Stimulated activated CD8-positive, alpha-beta memory T cell treated with anti-CD3 and anti-CD28 coated beads, Interleukin-4, amount 100 ng/mL, for 4 hours (primary cell): ENCODE measurements around the gene DDX24.

Experiments used
- DNase-seq, 2 donors: peaks; one replicate each; pipeline ENCODE4 v3.0.0-alpha.2; 2020; ENCODE audit warnings: low read depth in 2 of 2, low spot score in 1 of 2

DDX24 gene

DNA sequence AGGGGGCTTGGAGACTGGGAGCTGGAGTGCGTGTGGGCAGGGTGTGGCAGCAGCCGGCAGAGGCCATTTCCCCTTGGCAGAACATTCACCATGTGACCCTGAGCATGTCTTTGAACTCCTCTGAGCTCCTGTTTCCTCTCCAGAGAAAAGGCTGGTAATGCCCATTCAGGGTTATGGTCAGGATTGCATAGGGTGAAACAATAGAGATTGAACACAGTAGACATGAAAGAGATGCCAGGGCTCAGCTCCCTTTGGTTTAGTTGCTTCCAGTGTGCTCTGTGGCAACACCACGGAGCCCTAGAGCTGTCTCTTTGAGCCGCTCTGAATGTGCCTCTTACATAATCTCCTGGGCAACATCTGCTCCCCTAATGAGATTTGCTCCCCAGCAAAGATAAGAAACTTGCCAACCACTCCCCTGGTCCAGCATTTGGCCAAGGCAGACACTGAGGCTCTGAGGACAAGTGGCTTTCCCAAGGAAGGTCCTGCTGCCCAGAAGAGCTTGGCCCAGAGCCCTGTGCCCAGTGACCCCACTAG lies 34.1 kb upstream of the DDX24 start:
- no peak for DNase-seq

DNA sequence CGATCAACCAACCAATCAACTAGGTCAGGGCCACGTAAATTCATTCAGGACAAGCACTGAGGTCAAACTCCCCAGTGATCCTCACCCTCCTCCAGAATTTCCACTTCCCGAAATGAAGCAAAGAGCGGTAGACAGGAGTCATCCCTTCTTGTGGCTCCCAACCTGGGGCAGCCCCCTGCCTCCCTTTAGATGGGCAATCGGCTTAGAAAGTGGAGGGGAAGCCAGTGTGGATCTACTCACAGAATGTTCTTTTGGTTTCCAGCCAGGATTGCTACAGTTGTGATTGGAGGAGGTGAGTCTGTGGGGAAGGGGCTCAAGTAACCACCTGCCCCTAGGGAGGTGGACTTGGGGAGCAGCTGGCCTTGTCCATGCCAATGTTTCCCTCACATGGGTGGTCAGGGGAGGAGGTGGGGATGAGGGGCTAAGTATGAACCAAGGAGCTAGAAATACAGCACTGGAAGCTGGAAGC lies 33.6 kb upstream of the DDX24 start:
- no peak for DNase-seq

DNA sequence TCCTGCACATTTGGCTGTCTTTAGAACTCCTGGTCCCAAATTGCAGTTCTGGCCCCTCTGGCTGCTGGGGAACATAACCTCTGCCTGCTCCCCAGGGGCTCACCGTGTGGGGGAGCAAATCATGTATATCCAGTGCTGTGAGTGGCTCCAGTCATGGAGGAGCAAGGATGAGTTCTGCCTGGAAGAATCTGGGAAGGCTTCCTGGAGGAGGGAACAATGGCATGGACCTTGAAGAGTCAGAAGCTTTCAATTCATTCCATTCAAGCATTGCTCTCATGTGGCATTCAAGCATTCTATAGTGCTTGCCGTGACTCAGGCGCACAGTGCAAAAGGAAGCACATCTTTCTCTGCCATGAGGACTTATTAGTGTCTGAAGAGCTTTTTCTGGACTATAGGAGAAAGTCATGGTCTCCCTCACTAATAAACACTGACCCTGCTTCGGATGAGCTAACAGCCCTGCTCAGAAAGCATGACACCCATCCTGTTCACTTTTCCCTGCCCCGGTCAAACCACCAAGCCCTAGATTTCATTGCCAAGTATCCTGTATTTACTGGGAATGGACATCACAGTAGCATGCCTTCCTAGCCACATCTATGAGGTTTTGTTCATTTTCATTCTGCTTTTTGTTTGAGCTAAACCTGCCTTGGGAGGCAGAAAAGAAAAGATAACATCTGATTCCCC lies 33.0 kb upstream of the DDX24 start:
- no peak for DNase-seq

DNA sequence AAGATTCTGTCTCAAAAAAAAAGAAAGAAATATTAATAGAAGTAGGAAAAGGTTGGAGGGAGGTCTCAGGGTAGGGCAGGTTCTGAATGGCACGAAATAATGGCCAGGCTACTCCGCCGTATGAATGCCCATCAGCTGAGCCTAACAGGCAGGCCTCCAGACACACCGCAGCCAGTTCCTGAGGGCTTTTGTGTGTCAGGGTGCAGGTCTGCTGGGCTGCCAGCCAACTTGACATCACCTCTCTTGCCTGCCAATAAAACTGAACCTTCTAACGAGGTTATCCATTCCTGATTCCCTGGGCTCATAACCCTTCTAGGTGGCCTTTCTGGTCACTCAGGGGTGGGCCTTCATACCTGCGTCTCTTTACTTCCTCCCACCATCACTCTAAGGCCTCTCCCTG lies 32.5 kb upstream of the DDX24 start:
- DNase-seq = no peak

DNA sequence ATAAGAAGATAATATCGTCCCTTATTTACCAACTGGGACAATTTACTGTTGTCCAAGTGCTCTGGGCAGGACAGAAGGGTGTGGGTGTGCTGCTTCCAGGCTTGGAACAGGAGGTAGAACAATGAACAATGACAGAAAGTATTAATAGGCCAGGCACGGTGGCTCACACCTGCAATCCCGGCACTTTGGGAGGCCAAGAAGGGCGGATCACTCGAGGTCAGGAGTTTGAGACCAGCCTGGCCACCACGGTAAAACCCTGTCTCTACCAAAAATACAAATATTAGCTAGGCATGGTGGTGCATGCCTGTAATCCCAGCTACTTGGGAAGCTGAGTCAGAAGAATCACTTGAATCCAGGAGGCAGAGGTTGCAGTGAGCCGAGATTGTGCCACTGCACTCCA lies 32.1 kb upstream of the DDX24 start:
- DNase-seq = no peak

DNA sequence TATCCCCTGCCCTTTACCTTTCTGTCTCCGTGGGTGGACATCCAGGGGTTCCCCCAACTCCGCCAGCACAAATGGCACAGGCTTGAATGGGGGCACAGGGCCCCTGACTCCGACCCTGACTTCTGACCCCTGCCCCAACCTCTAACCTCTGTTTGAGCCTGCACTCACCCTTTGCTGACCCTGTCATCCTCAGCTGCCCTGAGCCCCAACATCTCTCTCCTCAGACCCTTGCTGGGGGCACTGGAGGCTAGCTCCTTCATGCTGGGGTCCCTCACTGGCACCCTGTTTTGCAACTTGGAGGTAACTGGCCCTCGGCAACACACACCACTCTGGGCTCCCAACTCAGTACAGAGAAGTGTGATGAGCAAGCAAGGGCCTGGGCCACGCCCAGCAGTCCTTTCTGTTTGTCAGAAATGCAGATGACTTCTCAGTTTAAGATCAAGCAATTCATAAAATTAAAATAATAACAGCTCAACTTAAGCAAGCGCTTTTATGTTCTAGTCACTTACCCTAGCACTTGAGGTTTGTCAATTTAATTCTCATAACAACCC lies 31.6 kb upstream of the DDX24 start:
- DNase-seq = no peak

DNA sequence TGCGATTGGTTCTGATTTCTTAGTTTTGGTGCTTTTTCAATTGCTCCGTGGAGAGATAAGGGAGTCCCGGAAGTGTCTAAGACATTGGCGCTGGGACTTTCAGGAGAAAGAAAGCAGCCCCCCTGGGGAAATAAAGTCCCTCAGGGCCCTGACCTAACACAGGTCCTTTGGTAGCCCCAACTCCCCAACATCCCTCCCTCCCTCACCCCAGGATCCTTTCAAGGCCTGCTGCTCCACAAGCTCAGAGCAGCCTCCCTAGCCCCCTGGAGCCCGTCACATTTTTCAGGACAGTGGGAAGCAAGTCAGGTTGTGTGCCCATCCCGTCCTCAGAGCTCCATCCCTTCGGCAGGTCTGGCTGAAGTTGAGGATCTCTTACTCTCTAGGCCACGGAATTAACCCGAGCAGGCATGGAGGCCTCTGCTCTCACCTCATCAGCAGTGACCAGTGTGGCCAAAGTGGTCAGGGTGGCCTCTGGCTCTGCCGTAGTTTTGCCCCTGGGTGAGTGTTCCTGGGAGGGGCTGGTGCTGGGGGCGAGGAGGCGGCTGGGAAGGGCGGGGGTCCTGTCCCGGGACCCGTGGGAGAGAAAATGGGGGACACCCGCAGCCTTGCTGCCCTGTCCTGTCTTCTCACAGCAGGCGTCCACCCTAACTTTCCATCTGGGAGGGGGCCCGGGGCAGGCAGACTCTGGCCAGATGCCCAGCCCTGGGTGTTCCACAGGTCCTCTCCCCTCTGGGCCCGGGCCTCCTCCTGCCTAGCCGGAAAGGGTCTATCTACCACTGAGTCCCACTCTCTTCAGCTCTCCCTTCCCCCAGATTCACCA lies 30.5 kb upstream of the DDX24 start:
- no peak for DNase-seq

DNA sequence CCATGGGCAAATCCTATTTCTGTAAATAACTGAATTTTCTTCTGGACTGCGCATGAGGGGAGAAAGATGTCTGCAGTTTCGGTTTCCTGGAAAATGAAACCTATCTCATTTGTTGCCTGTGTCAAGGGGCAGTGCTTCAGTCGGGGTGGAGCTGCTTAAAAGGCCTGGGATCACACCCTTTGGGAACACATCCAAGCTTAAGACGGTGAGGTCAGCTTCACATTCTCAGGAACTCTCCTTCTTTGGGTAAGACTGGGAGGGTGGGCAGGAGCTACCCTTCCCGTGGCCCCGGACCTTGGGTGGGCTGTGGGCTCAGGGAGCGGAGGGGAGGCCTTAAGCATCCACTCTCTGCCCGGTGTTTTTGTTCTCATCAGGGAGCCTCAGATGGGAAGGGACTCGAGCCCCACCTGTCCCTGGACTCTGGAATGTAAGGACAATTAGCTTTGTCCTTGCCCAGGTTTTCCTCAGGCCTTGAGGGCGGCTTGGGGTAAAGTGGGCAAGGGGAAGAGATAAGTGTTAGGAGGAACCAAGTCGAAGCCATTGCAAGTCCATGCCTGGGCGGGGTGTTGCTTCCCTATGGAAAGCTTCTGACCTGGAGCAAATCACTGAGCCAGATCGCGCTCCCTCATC lies 29.7 kb upstream of the DDX24 start, which contains the start of gene IFI27:
Gene IFI27, plus strand, starts transcription at position 185 of the 630 bp plus-strand sequence.
- DNase-seq = no peak

DNA sequence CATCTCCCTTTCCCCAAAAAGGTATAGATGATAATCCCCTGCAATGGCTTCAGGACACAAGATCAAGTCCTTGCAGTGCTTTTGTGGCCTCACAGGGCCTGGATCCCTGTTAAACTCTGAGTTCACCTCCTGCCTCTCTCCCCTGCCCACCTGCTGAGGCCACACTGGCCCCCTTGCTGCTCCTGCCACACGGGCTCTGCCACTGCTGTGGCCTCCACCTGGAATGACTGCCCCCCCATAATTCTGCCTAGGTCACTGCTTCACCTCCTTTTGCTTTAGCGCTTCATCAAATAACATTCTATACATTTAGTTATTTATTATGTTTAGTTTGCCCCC lies 28.9 kb upstream of the DDX24 start:
- no peak for DNase-seq

DNA sequence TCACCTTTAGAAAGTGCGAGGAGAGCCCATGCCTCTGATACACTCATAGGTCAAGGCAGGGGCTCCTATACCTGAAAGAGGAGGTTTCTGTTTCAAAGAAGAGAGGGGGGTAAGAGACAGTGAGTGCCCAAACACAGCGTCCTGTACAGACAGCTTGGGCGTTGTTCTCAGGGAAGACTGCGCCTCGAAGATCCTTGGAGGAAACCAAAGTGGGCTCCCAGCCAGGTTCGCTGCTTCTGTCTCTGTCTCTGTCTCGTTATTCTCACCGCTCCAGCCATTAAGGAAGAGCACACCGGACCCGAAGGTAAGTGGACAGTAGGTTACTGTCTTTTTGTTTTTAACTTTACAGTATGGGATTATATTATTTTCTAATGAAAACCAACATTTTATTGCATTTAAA lies 23.7 kb upstream of the DDX24 start:
- no peak for DNase-seq

DNA sequence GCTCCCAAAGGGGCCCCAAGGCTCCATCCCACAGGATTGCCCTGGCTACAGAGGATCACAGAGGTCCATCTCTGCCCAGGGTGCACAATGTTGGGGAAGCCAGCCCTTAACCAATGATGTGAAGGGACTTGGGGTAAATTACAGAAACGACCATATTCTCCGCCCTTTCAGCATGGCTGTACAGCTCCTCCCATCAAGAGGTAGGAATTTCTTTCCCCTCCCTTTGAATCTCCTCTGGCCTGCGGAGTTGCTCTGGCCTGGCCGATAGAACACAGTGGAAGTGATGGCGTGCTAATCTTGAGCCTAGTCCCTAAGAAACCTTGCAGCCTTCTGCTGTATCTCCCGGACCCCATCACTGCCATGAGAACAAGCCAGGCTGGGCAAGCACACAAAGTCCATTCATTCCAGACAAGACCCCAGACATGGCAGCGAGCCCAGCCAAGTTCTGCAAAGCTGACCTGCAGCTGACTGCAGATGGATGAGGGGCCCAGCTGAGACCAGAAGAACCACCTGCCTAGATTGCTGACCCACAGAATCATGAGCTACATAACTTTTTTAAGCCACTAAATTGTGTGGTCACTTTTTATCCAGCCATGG lies 22.6 kb upstream of the DDX24 start:
- DNase-seq = no peak

DNA sequence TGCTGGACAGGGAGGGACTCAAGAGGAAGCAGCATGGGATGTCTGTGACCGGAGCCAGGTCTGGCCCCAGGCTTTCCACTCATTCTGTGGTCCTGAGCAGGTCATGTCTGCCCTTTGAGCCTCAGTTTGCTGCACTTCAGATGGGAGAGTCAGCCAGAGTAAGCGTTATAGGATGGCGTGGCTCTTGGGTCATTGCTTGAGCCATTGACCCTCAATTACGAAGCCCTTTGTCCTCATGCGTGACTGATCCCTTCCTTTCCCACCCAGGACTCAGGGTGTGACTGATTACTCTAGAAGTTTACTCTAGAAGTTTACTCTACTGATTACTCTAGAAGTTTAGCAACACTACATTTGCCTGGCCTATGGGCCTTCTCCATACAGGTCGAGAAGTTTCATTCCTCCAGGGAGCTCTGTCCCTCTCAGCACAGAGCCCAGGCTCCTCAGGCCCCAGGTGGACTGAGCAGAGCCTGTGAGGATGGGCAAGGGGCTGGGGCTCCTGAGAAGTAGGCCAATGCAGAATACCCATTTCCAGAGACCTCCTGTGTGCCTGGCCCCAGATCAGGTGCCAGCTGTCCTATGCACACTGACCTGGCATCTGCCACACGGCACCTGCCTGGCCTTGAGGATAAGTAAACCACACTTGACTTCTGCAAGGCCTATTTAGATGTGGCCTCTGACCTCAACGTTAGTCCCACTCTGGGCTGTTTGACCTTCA lies 21.9 kb upstream of the DDX24 start:
- DNase-seq = no peak

DNA sequence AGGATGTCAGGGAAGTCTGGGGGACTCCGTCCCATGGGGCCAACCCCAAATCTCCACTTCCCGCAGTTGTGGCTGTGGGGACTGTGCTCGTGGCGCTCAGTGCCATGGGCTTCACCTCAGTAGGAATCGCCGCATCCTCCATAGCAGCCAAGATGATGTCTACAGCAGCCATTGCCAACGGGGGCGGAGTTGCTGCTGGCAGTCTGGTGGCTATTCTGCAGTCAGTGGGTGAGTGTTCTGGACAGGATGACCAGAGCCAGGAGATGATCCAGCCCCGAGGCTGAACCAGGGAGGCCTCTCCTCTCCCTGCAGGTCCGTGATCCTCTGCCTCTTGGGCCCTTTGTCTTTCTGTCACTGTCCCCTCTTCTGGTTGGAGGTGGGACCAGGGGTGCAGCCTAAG lies 20.7 kb upstream of the DDX24 start:
- no peak for DNase-seq

DNA sequence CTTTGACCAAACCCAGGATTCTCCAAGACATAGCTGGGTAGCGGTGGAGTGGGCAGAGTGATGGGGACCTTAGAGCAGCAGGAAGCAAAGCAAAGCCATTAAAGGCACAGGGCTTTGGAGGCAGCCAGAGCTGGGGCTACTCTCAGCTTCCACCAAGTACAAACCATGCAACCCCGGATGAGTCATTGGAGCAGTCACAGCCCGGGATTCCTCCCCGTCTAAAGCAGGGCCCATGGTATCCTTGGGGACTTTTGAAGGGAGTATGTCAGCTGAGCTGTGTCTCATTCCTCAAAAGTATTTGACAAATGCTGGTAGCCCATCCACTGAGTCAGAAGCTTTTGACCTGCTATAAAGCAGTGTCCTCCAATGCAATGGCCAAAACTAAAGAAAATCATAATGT lies 19.8 kb upstream of the DDX24 start:
- no peak for DNase-seq

DNA sequence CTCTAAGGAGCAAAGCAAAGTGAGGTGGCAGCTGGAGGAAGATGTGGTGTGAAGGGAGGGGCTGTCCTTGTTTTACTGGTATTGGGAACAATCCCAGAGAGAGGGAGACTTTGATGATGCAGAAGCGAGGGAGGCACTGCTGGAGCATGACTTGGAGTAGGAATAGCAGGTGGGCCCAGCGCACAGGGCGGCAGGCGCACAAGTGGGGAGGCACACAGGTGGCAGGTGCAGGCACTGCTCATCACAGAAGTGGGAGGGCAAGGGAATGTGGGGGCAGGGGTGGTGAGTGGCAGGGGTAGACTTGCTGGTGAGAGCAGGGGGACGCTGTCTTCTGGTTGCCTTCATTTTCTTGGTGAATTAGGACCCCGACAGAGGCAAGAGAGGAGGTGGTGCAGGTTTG lies 18.0 kb upstream of the DDX24 start:
- no peak for DNase-seq

DNA sequence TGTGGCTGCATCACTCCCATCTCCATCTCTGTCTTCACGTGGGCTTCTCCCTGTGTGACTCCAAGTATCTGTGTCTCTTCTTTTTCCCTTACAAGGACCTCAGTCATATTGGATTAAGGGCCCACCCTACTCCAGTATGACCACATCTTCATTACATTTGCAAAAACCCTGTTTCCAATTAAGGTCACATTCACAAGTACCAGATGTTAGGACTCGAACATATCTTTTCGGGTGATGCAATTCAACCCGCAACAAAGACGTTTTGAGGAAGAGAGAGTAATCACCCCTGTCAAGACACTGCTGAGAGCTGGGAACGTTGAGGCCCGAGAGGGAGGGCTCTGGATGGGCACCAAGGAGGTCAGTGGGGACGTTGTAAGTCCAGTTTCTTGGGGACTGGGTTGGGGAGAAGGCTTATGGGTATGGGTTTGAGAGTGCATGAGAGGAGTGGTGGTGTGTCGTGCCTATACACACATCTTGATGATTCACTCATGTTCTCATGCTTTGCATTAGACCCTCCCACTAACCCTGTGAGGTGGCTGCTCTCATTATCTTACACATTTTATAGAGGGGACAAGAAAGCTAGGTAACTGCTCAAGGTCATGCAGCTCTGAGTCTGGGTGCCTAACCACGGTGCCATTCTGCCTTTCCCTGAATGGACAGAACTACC lies 17.5 kb upstream of the DDX24 start:
- DNase-seq = no peak

DNA sequence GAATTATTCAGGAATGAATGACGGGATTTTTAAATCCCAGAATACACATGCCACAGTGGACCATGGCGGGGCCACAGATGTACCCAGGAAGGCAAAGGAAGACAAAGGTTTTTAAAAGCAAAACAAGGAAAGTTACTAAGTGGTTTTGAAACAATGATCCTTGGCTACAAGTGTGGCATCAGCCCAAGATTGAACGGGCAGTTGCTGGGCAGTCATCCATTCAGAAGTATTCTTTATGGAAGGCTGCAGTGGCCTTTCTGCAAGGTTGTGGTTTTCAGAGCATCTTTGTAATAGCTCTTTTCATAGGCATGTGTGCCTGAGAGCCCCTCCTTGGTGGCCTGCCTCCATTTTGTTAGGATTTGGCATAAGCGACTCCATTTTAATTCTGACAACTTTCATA lies 16.1 kb upstream of the DDX24 start:
- DNase-seq = no peak

DNA sequence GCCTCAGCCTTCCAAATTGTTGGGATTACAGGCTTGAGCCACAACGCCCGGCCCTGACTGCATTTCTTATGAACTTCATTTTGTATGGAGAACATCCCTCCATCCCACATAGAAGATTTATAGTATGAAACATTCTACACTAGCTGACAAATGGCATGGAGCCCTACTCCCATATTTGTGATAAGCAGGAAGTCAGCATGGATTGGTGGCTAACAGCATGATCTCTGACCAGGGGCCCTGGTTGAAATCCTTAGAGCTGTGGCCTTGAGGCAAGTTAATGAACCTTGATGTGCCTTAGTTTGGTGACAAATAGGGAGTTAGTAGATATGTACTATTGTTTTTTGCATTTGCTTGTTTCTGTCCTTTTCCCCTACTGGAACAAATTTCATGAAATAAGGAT lies 12.4 kb upstream of the DDX24 start:
- no peak for DNase-seq

DNA sequence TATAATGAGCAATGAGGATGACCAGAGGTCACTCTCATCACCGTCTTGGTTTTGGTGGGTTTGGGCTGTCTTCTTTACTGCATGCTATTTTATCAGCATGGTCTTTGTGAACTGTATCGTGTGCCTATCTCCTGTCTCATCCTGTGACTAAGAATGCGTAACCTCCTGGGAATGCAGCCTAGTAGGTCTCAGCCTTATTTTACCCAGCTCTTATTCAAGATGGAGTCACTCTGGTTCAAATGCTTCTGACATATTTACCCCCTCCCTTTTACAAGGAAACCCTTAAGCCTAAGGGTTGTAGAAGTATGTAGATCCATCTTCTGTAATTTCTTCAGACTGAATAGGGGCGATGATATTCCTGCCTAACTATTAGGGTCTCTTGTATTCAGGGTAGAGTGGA lies 8.5 kb upstream of the DDX24 start:
- no peak for DNase-seq

DNA sequence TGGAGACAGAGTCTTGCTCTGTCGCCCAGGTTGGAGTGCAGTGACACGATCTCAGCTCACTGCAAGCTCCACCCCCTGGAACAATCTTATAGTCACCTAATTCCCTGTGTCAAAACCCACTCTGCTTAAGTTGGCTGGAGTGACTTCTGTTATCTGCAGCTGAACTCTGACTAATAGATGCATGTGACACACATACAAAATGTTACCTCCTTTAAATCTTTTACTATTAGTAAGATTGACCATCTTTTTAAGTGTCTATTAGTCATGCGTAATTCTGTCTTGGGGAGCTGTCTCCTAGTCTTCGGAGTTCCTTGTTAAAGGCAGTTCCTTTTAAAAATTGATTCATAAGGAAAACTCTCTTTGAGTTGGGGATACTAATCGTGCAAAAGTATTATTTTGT lies 7.5 kb upstream of the DDX24 start:
- no peak for DNase-seq
